Breast epithelium (tissue), 4 donors: Measurements from ENCODE around the gene CEP170. TPM values are rescaled to one million over a fixed set of nuclear protein-coding genes. Genes with fewer than 3 reads are reported as not detected.

Source experiments
- DNase-seq, 2 donors: peaks; one replicate each; pipeline ENCODE4 v3.0.0-alpha.2; 2019; ENCODE audit warnings: low spot score in 2 of 2
- H3K27ac ChIP-seq, 2 donors: fragments of 200-600 bp; sonication (generic) in 1 of 2; one replicate each; pipeline ENCODE4 v1.5.1; 2016 to 2019; ENCODE audit warnings: mild to moderate bottlenecking in 1 of 2
- H3K27me3 ChIP-seq, 2 donors: fragments of 200-600 bp; sonication (generic) in 1 of 2; one replicate each; pipeline versions ENCODE4 v1.5.1 to v1.6.0; 2017 to 2019; ENCODE audit warnings: control low read depth in 1 of 2, mild to moderate bottlenecking in 1 of 2
- H3K36me3 ChIP-seq: fragments of 200-600 bp; one replicate; pipeline ENCODE4 v1.5.1; 2019
- H3K4me1 ChIP-seq, 2 donors: fragments of 200-600 bp; sonication (generic); one replicate each; pipeline ENCODE4 v1.5.1; 2016 to 2019; ENCODE audit warnings: control low read depth in 1 of 2
- H3K4me3 ChIP-seq, 3 donors: fragments of 200-600 bp; sonication (generic); 1 replicate in 2 of 3; 2 replicates in 1 of 3; pipeline ENCODE4 v1.5.1; 2016 to 2019; ENCODE audit warnings: mild to moderate bottlenecking in 3 of 3, moderate library complexity in 2 of 3
- H3K9me3 ChIP-seq, 2 donors: fragments of 200-600 bp; sonication (generic) in 1 of 2; one replicate each; pipeline ENCODE4 v1.5.1; 2016 to 2019; ENCODE audit warnings: control low read depth in 1 of 2
- CTCF ChIP-seq, 3 donors: fragments of 450-650 bp; IDR thresholded peaks; one replicate each; pipeline ENCODE4 v1.5.1; 2016 to 2017; ENCODE audit warnings: antibody characterized with exemption in 3 of 3, mild to moderate bottlenecking in 3 of 3, moderate library complexity in 3 of 3
- POLR2A ChIP-seq: fragments of 450-650 bp; IDR thresholded peaks from one replicate; pipeline ENCODE4 v1.6.1; 2016; ENCODE audit warnings: antibody characterized with exemption, mild to moderate bottlenecking, moderate library complexity
- POLR2AphosphoS5 ChIP-seq, 3 donors: sonication (generic); formaldehyde crosslinking; IDR thresholded peaks; one replicate each; pipeline ENCODE4 v1.6.1; 2017; ENCODE audit warnings: antibody characterized with exemption in 3 of 3
- intact Hi-C: fragments of 100-400 bp; cut with DNase I; formaldehyde crosslinking; loops from one replicate; pipeline ENCODE4 v1.15.1; 2023; ENCODE audit warnings: low total_unique reads
- total RNA-seq, 3 donors: library from RNA; depleted of rRNA; stranded (reverse); fragments of >200 nt; gene quantifications; one replicate each; pipeline ENCODE4 v1.1.0, GENCODE V29; 2016

Gene CEP170
- total RNA-seq, 3 donors from 2014 or later = 37.4 to 54.2 (median 47.4) TPM

GRCh38 chr1:243236604-243237252, 18.4 kb downstream of the CEP170 start:
- H3K27ac ChIP-seq = peak overlapping the region in 1 of 2 donors; percentile 10
- no peak overlapping the region for H3K4me3 ChIP-seq
- no peak for DNase-seq
- intact Hi-C loops = no loop called here
- no peaks in the 10 kb centered on the region for H3K4me1 ChIP-seq
- TF ChIP-seq POLR2A = no peak
- no peak for TF ChIP-seq POLR2AphosphoS5 (IDR thresholded peaks at IDR 0.05)
- TF ChIP-seq CTCF (IDR thresholded peaks at IDR 0.05) = no peak
- no peaks in the 10 kb centered on the region for H3K36me3 ChIP-seq
- H3K27me3 ChIP-seq = no peaks in the 10 kb centered on the region
- peaks cover 0 to 5% of the 10 kb centered on the region in 2 donors for H3K9me3 ChIP-seq

DNA sequence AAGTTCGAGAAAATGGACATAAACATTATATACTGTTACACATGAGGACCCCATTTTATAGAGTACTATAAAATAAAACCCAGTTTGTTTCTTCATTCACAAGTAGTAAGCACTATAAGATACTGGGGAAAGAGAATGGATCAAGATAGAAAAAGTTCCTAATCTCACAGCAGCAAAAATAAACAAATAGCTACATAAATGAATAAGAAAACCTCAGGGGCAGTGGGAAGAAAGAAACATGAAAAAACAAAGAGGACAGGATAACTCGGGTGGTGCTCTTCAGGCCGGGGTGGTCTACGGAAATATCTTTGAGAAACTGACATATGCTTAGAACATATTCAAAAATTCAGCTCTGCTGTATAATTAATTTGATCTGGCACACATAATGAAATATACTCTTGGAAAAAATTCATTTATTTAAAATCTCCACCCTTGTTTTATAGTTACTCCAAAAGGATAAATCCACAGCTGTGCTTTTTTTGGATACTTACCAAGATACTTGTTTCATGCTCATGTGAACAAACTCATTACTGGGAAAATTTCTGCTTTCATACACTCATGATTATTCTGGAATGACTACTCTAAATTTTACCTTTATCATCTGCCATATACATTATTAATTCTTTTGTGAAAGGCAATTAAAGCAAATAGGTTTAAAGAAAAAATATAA, 20.0 kb downstream of the CEP170 start:
- no peak for DNase-seq
- Histone ChIP-seq H3K4me3 (no peak overlapping the region), H3K36me3 (no peaks in the 10 kb centered on the region), H3K27me3 (no peaks in the 10 kb centered on the region), H3K9me3 (peaks cover 12 to 13% of the 10 kb centered on the region in 2 donors), H3K27ac (no peak overlapping the region), H3K4me1 (no peaks in the 10 kb centered on the region)
- TF ChIP-seq CTCF (IDR thresholded peaks at IDR 0.05) (no peak), POLR2AphosphoS5 (IDR thresholded peaks at IDR 0.05) (no peak), POLR2A (no peak)
- intact Hi-C loops = no loop called here

- intact Hi-C loops = no loop called here
- Histone ChIP-seq H3K4me1 (no peaks in the 10 kb centered on the region), H3K36me3 (no peaks in the 10 kb centered on the region), H3K27ac (no peak overlapping the region), H3K4me3 (no peak overlapping the region), H3K27me3 (no peaks in the 10 kb centered on the region), H3K9me3 (peaks cover 12 to 21% of the 10 kb centered on the region in 2 donors)
- TF ChIP-seq POLR2AphosphoS5 (IDR thresholded peaks at IDR 0.05) (no peak), CTCF (IDR thresholded peaks at IDR 0.05) (no peak), POLR2A (no peak)
- no peak for DNase-seq
Observed at GRCh38 chr1:243233908-243234307, 21.2 kb downstream of the CEP170 start.

DNA sequence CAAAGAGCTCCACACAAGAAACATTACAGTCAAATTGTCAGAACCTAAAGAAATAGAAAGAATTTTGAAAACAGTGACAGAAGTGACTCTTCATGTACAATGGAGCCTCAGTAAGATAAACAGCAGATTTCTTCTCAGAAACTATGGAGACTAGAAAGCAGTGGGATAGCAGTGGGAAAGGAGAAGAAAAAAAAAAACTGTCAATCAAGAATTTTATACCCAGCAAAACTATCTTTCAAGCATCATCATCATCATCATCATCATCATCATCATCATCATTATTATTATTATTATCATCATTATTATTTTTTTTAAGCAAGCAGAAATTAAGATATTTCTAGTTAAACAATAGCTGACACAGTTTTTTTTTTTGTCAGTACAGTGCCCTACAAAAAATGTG, 24.2 kb downstream of the CEP170 start:
- TF ChIP-seq CTCF (IDR thresholded peaks at IDR 0.05) (no peak), POLR2A (no peak), POLR2AphosphoS5 (IDR thresholded peaks at IDR 0.05) (no peak)
- H3K36me3 ChIP-seq = no peaks in the 10 kb centered on the region

GRCh38 chr1:243229526-243229925, 25.6 kb downstream of the CEP170 start:
- peaks cover 12 to 21% of the 10 kb centered on the region in 2 donors for H3K9me3 ChIP-seq
- intact Hi-C loops = no loop called here
- H3K4me1 ChIP-seq = no peaks in the 10 kb centered on the region
- H3K27me3 ChIP-seq = no peaks in the 10 kb centered on the region
- no peaks in the 10 kb centered on the region for H3K36me3 ChIP-seq
- TF ChIP-seq CTCF (IDR thresholded peaks at IDR 0.05) = no peak
- no peak for TF ChIP-seq POLR2AphosphoS5 (IDR thresholded peaks at IDR 0.05)
- no peak for TF ChIP-seq POLR2A
- H3K27ac ChIP-seq = no peak overlapping the region
- H3K4me3 ChIP-seq = no peak overlapping the region
- no peak for DNase-seq

More for the DNA sequence above, 24.2 kb downstream of the CEP170 start:
- Histone ChIP-seq H3K27ac (no peak overlapping the region), H3K27me3 (no peaks in the 10 kb centered on the region), H3K4me3 (no peak overlapping the region), H3K9me3 (peaks cover 12 to 21% of the 10 kb centered on the region in 2 donors), H3K4me1 (no peaks in the 10 kb centered on the region)
- intact Hi-C loops = no loop called here
- no peak for DNase-seq
